Thoracic aorta (tissue), 2 donors: ENCODE measurements around the gene HID1. TPM values are rescaled to one million over a fixed set of nuclear protein-coding genes. Genes with fewer than 3 reads are reported as not detected.
"Not testable (repeated sequence)": the region's sequence is repeated elsewhere in the genome, so short reads cannot be mapped to it uniquely, and the experiment has no call there.

ENCODE experiments used
- ATAC-seq: fragments of 150-250 bp; one replicate; pipeline ENCODE4 v1.8.0; 2017; ENCODE audit warnings: low read depth; ENCODE audit not compliant: insufficient number of reproducible peaks, low FRiP score
- DNase-seq: peaks from one replicate; pipeline ENCODE4 v3.0.0-alpha.2; 2020; ENCODE audit warnings: low spot score
- H3K27ac ChIP-seq, 2 donors: fragments of 200-600 bp; sonication (generic); 1 replicate in 1 of 2; 2 replicates in 1 of 2; pipeline ENCODE4 v1.5.1; 2016; ENCODE audit warnings: mild to moderate bottlenecking in 2 of 2, moderate library complexity in 2 of 2
- H3K27me3 ChIP-seq: fragments of 200-600 bp; sonication (generic); replicated peaks from 2 replicates; pipeline ENCODE4 v1.6.0; 2016; ENCODE audit warnings: mild to moderate bottlenecking; ENCODE audit not compliant: insufficient read depth
- H3K36me3 ChIP-seq: fragments of 200-600 bp; sonication (generic); one replicate; pipeline ENCODE4 v1.5.1; 2016
- H3K4me1 ChIP-seq, 2 donors: fragments of 200-600 bp; sonication (generic); 1 replicate in 1 of 2; 2 replicates in 1 of 2; pipeline versions ENCODE4 v1.5.1 to v1.6.0; 2016; ENCODE audit warnings: low read depth in 2 of 2, mild to moderate bottlenecking in 1 of 2; ENCODE audit not compliant: control insufficient read depth in 1 of 2
- H3K4me3 ChIP-seq: fragments of 200-600 bp; sonication (generic); 2 replicates; pipeline ENCODE4 v1.5.1; 2016; ENCODE audit warnings: mild to moderate bottlenecking
- H3K9me3 ChIP-seq: fragments of 200-600 bp; sonication (generic); 2 replicates; pipeline ENCODE4 v1.5.1; 2016
- total RNA-seq, 2 donors: library from RNA; depleted of rRNA; stranded (reverse); fragments of >200 nt; gene quantifications; one replicate each; pipeline versions ENCODE4 v1.1.0 to v1.2.3, GENCODE V29; 2016
- TF ChIP-seq, protein P1 (sequence below): fragments of 200-600 bp; sonication (generic); IDR thresholded peaks from one replicate; pipeline ENCODE4 v1.5.1; 2019; ENCODE audit warnings: antibody characterized with exemption

HID1 gene
- total RNA-seq, 2 donors from 2014 or later, result 14.3 to 14.8 TPM

GRCh38 chr17:74916136-74916850 lies 56.3 kb downstream of the HID1 start:
- no peaks in the 10 kb centered on the region for H3K9me3 ChIP-seq
- H3K4me1 ChIP-seq, result no peaks in the 10 kb centered on the region
- no peak overlapping the region for H3K4me3 ChIP-seq
- DNase-seq (no peak), ATAC-seq (no peak)
- no peaks in the 10 kb centered on the region for H3K27me3 ChIP-seq
- H3K27ac ChIP-seq, result no peak overlapping the region
- H3K36me3 ChIP-seq, result no peaks in the 10 kb centered on the region
- TF ChIP-seq, protein P1, sequence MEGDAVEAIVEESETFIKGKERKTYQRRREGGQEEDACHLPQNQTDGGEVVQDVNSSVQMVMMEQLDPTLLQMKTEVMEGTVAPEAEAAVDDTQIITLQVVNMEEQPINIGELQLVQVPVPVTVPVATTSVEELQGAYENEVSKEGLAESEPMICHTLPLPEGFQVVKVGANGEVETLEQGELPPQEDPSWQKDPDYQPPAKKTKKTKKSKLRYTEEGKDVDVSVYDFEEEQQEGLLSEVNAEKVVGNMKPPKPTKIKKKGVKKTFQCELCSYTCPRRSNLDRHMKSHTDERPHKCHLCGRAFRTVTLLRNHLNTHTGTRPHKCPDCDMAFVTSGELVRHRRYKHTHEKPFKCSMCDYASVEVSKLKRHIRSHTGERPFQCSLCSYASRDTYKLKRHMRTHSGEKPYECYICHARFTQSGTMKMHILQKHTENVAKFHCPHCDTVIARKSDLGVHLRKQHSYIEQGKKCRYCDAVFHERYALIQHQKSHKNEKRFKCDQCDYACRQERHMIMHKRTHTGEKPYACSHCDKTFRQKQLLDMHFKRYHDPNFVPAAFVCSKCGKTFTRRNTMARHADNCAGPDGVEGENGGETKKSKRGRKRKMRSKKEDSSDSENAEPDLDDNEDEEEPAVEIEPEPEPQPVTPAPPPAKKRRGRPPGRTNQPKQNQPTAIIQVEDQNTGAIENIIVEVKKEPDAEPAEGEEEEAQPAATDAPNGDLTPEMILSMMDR, result no peak

GRCh38 chr17:74911423-74911822 lies 61.1 kb downstream of the HID1 start:
- not testable (repeated sequence) for H3K4me3 ChIP-seq, H3K4me1 ChIP-seq, H3K36me3 ChIP-seq, H3K9me3 ChIP-seq, H3K27me3 ChIP-seq, H3K27ac ChIP-seq, ATAC-seq, DNase-seq

- H3K36me3 ChIP-seq, DNase-seq, H3K9me3 ChIP-seq, ATAC-seq, H3K27me3 ChIP-seq, H3K4me3 ChIP-seq, H3K4me1 ChIP-seq, H3K27ac ChIP-seq: not testable (repeated sequence)
These were observed 63.5 kb downstream of the HID1 start for GRCh38 chr17:74909097-74909496.

DNA sequence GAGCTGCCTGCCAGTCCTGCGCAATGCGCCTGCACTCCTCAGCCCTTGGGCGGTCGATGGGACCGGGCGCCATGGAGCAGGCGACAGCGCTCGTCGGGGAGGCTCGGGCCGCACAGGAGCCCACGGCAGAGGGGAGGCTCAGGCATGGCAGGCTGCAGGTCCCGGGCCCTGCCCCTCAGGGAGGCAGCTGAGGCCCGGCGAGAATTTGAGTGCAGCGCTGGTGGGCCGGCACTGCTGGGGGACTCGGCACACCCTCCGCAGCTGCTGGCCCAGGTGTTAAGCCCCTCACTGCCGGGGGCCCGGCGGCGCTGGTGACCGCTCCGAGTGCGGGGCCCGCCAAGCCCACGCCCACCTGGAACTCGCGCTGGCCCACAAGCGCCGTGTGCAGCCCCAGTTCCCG lies 65.5 kb downstream of the HID1 start:
- Histone ChIP-seq H3K27me3 (no peaks in the 10 kb centered on the region), H3K4me3 (no peak overlapping the region), H3K27ac (no peak overlapping the region), H3K9me3 (no peaks in the 10 kb centered on the region), H3K36me3 (no peaks in the 10 kb centered on the region), H3K4me1 (no peaks in the 10 kb centered on the region)
- DNase-seq (no peak), ATAC-seq (no peak)
- TF ChIP-seq, protein P1, result no peak

DNA sequence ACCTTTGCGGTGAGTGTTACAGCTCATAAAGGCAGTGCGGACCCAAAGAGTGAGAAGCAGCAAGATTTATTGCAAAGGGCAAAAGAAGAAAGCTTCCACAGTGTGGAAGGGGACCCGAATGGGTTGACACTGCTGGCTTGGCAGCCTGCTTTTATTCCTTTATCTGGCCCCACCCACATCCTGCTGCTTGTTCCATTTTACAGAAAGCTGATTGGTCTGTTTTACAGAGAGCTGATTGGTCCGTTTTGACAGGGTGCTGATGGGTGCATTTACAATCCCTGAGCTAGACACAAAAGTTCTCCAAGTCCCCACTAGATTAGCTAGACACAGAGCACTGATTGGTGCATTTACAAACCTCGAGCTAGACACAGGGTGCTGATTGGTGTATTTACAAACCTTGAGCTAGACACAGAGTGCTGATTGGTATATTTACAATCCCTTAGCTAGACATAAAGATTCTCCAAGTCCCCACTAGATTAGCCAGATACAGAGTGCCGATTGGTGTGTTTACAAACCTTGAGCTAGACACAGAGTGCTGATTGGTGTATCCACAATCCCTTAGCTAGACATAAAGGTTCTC lies 66.3 kb downstream of the HID1 start:
- not testable (repeated sequence) for DNase-seq, H3K27ac ChIP-seq, H3K36me3 ChIP-seq, ATAC-seq, H3K9me3 ChIP-seq, H3K27me3 ChIP-seq, H3K4me1 ChIP-seq, H3K4me3 ChIP-seq

- H3K27me3 ChIP-seq, result no peaks in the 10 kb centered on the region
- no peak overlapping the region for H3K27ac ChIP-seq
- no peak overlapping the region for H3K4me3 ChIP-seq
- no peaks in the 10 kb centered on the region for H3K36me3 ChIP-seq
- no peaks in the 10 kb centered on the region for H3K4me1 ChIP-seq
- ATAC-seq (no peak), DNase-seq (no peak)
- H3K9me3 ChIP-seq, result no peaks in the 10 kb centered on the region
- TF ChIP-seq, protein P1, result no peak
These were observed 67.7 kb downstream of the HID1 start for GRCh38 chr17:74904687-74905409.
